ENCODE measurements around the gene SFRP4.

- TF ChIP-seq, protein P1, sequence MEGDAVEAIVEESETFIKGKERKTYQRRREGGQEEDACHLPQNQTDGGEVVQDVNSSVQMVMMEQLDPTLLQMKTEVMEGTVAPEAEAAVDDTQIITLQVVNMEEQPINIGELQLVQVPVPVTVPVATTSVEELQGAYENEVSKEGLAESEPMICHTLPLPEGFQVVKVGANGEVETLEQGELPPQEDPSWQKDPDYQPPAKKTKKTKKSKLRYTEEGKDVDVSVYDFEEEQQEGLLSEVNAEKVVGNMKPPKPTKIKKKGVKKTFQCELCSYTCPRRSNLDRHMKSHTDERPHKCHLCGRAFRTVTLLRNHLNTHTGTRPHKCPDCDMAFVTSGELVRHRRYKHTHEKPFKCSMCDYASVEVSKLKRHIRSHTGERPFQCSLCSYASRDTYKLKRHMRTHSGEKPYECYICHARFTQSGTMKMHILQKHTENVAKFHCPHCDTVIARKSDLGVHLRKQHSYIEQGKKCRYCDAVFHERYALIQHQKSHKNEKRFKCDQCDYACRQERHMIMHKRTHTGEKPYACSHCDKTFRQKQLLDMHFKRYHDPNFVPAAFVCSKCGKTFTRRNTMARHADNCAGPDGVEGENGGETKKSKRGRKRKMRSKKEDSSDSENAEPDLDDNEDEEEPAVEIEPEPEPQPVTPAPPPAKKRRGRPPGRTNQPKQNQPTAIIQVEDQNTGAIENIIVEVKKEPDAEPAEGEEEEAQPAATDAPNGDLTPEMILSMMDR (conservative IDR thresholded peaks at IDR 0.05; ENCODE audit: low read depth, low read length) = no peak
- no peak for TF ChIP-seq SMC3 (IDR thresholded peaks at IDR 0.05; ENCODE audit: low read depth, low read length)
- no peak for TF ChIP-seq POLR2A (IDR thresholded peaks at IDR 0.05; ENCODE audit: low read depth, low read length)
- TF ChIP-seq MXI1 (IDR thresholded peaks at IDR 0.05; ENCODE audit: borderline replicate concordance, low read depth, low read length) = no peak
- no peak for TF ChIP-seq BHLHE40 (IDR thresholded peaks at IDR 0.05; ENCODE audit: low read depth, low read length)
- no peak for TF ChIP-seq NFE2L2 (IDR thresholded peaks at IDR 0.05; ENCODE audit: low read depth, low read length)
- TF ChIP-seq RCOR1 (IDR thresholded peaks at IDR 0.05; ENCODE audit: insufficient replicate concordance, low read length) = no peak
- no peak for TF ChIP-seq USF2 (IDR thresholded peaks at IDR 0.05; ENCODE audit: low read depth, low read length)
- TF ChIP-seq RFX5 (IDR thresholded peaks at IDR 0.05; ENCODE audit: low read depth, low read length) = no peak
- no peak for TF ChIP-seq CHD1 (IDR thresholded peaks at IDR 0.05; ENCODE audit: low read depth, low read length)
- TF ChIP-seq MAZ (IDR thresholded peaks at IDR 0.05; ENCODE audit: borderline replicate concordance, low read depth, low read length) = no peak
- TF ChIP-seq RAD21 (IDR thresholded peaks at IDR 0.05; ENCODE audit: low read length) = no peak
- no peak for TF ChIP-seq CEBPB (IDR thresholded peaks at IDR 0.05; ENCODE audit: low read depth, low read length)
Observed at GRCh38 chr7:37930226-37930948, 13.8 kb upstream of the SFRP4 start.

Data from IMR-90 (cell line).